HG03457 (cell line): ENCODE results near the gene UCK1.

ENCODE experiments used
- ATAC-seq: cut with Tn5 transposase; IDR thresholded peaks from one replicate; pipeline ENCODE4 v1.9.1; 2021; ENCODE audit warnings: moderate number of reproducible peaks; ENCODE audit not compliant: unreplicated experiment

UCK1 gene

GRCh38 chr9:131499254-131499767 lies 31.8 kb downstream of the UCK1 start:
- no peak for ATAC-seq

- no peak for ATAC-seq
Measured at GRCh38 chr9:131496844-131497405, 34.1 kb downstream of the UCK1 start.

GRCh38 chr9:131495785-131496184 lies 35.3 kb downstream of the UCK1 start:
- no peak for ATAC-seq

- ATAC-seq, result no peak
Measured at GRCh38 chr9:131494296-131494870, 36.7 kb downstream of the UCK1 start.

- no peak for ATAC-seq
Measured at GRCh38 chr9:131492070-131492469, 39.0 kb downstream of the UCK1 start.

- ATAC-seq, result no peak
Measured at GRCh38 chr9:131491001-131491710, 39.9 kb downstream of the UCK1 start.

GRCh38 chr9:131490514-131490913 lies 40.5 kb downstream of the UCK1 start:
- ATAC-seq, result no peak

GRCh38 chr9:131487621-131488031 lies 43.4 kb downstream of the UCK1 start:
- no peak for ATAC-seq

- no peak for ATAC-seq
Measured at GRCh38 chr9:131487001-131487400, 44.1 kb downstream of the UCK1 start.

- no peak for ATAC-seq
Measured at GRCh38 chr9:131485728-131486422, 45.2 kb downstream of the UCK1 start.

GRCh38 chr9:131485206-131485605 lies 45.9 kb downstream of the UCK1 start:
- no peak for ATAC-seq

- ATAC-seq, result no peak
Measured at GRCh38 chr9:131484560-131485185, 46.4 kb downstream of the UCK1 start.

GRCh38 chr9:131484051-131484445 lies 47.0 kb downstream of the UCK1 start:
- no peak for ATAC-seq

GRCh38 chr9:131483319-131484050 lies 47.6 kb downstream of the UCK1 start:
- no peak for ATAC-seq

GRCh38 chr9:131482343-131483006 lies 48.6 kb downstream of the UCK1 start:
- ATAC-seq, result no peak

- ATAC-seq, result no peak
Measured at GRCh38 chr9:131481441-131482342, 49.4 kb downstream of the UCK1 start.

- no peak for ATAC-seq
Measured at GRCh38 chr9:131480258-131480657, 50.8 kb downstream of the UCK1 start.

GRCh38 chr9:131478911-131479310 lies 52.2 kb downstream of the UCK1 start:
- ATAC-seq, result no peak

- no peak for ATAC-seq
Measured at GRCh38 chr9:131478421-131478868, 52.6 kb downstream of the UCK1 start.
